Measurements from ENCODE around the gene EYA2.

DNA sequence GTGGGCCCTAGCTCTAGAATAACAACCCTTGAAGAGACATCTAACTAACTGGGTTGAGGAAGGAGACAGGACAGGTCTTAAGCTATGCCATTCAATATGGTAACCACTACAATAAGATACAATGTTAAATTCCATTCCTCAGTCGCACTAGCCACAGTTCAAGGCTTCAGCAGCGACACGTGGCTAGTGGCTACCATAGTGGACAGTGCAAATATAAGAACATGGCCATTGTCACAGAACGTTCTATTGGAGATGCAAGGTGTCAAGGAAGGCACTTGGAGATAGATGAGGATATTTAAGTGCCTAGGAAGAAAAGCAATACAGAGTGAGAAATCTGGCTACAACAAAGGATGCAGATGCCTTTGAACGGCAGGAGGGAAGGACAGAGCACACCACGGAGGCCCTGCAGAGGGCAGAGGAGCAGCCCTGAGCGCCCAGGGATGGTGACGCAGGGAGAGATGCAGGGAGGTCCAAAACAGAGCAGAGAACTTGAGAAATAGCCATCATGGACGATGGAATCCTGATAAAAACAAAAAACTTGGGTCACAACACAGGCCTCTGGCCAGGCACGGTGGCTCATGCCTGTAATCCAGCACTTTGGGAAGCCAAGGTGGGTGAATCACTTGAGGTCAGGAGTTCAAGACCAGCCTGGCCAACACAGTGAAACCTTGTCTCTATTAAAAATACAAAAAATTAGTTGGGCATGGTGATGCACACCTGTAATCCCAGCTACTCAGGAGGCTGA lies 321.2 kb downstream of the EYA2 start:
- TF ChIP-seq POLR2AphosphoS5 (IDR thresholded peaks at IDR 0.05; ENCODE audit: borderline replicate concordance, low read depth, low read length) (no peak), EZH2 (IDR thresholded peaks at IDR 0.05) (no peak)

Measured in SK-N-MC (cell line).